ENCODE results near the gene TNS3. TPM values are rescaled to one million over a fixed set of nuclear protein-coding genes. Genes with fewer than 3 reads are reported as not detected.

The TNS3 gene
- total and polyA plus RNA-seq, 10 of the 15 experiments (the other 5 are each of a cell fraction or from before 2014, with no cell fraction given) = 0.27 to 2.7 (median 0.79) TPM

DNA sequence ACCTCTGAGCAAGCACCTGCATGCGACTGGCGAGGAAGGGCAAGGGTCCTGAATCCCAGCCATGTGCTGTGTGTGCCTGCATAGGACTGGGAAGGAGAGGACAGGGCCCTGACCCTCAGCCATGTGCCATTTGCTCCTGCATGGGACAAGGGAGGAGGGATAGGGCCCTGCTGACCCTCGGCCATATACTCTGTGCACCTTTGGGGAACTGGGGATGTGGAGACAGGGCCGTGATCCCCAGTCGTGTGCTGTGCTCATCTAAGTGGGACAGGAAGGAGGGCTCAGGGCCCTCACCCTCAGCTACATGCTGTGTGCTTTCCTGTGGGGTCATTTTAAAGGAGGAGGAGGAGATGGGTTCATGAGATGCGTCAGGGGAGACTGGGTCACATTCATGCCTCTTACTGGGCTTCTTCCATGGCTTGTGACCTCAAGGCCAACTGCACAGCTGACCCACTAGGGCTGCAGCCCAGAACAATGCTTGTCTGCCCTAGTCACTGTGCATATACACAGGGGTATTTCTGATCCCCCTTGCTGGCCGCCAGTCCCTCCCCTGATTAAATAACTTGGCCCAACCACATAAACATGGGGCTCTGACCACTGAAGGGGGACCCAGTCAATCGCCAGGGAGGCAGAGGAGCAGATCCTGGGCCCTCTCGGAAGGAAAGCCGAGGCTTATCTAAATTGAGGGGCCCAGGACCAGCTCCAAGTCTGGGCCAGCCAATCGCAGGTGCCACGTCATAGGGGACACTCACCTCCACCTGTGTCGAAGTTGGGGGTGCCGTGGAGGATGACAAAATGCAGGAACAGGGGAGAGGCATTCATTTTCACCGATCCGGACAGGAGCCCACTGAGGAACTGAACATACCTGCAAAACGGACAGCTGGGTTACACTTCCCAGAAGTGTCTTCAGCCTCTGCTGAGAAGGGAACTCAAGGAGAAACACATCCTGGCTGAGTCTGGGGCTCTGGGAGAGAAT lies 167.3 kb downstream of the TNS3 start:
- in situ Hi-C loops (cut with MboI) = no loop called here
- Histone ChIP-seq H3K4me3 (no peak overlapping the region), H2AFZ (ENCODE audit: control insufficient read depth, low read depth, low read length) (no peak overlapping the region), H3K9ac (ENCODE audit: control insufficient read depth, insufficient read depth, low read length) (no peak overlapping the region), H3K36me3 (ENCODE audit: control insufficient read depth in 2 of 2, insufficient read depth in 2 of 2, low read length in 1 of 2) (no peaks in the 10 kb centered on the region), H3K27ac (ENCODE audit: control insufficient read depth, insufficient read depth) (no peak overlapping the region), H3K9me3 (replicated peaks; ENCODE audit: control insufficient read depth, insufficient read depth, low read length) (no peaks in the 10 kb centered on the region), H3K79me2 (ENCODE audit: control insufficient read depth, insufficient read depth, low read length) (no peaks in the 10 kb centered on the region), H4K20me1 (ENCODE audit: control insufficient read depth, insufficient read depth) (no peaks in the 10 kb centered on the region), H3K4me2 (ENCODE audit: control insufficient read depth, insufficient read depth) (no peak overlapping the region), H3K4me1 (ENCODE audit: control insufficient read depth, insufficient read depth, low read length) (no peaks in the 10 kb centered on the region), H3K27me3 (replicated peaks in 1 of 2; ENCODE audit: control insufficient read depth in 2 of 2, insufficient read depth in 2 of 2, low read length in 1 of 2) (no peaks in the 10 kb centered on the region)
- 50% methylated on average over 17 of the region's 17 CpGs for WGBS (ENCODE audit: insufficient coverage, insufficient replicate concordance, low lambda C conversion rate, missing lambda C conversion rate)
- POLR2A ChIA-PET = no interaction called here
- DNase-seq (ENCODE audit: low read depth, low spot score) = no peak
- SMC1A ChIA-PET (ENCODE audit: uncharacterized antibody, unreplicated experiment) = no interaction called here
- no peak for FAIRE-seq
- no peak for ATAC-seq
- TF ChIP-seq EZH2 (IDR thresholded peaks at IDR 0.05; ENCODE audit: borderline replicate concordance, control insufficient read depth, low read depth, low read length) = no peak
- no peak for TF ChIP-seq BMI1 (IDR thresholded peaks at IDR 0.05; ENCODE audit: borderline replicate concordance)
- TF ChIP-seq, protein P1, sequence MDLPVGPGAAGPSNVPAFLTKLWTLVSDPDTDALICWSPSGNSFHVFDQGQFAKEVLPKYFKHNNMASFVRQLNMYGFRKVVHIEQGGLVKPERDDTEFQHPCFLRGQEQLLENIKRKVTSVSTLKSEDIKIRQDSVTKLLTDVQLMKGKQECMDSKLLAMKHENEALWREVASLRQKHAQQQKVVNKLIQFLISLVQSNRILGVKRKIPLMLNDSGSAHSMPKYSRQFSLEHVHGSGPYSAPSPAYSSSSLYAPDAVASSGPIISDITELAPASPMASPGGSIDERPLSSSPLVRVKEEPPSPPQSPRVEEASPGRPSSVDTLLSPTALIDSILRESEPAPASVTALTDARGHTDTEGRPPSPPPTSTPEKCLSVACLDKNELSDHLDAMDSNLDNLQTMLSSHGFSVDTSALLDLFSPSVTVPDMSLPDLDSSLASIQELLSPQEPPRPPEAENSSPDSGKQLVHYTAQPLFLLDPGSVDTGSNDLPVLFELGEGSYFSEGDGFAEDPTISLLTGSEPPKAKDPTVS (IDR thresholded peaks at IDR 0.05; ENCODE audit: low read depth, low read length) = no peak
- no peak for TF ChIP-seq CBFB (IDR thresholded peaks at IDR 0.05; ENCODE audit: low read depth)
- TF ChIP-seq YY1 (IDR thresholded peaks at IDR 0.05; ENCODE audit: low read depth, low read length) = no peak
- TF ChIP-seq EED (IDR thresholded peaks at IDR 0.05; ENCODE audit: low read depth) = no peak
- TF ChIP-seq, protein P2, sequence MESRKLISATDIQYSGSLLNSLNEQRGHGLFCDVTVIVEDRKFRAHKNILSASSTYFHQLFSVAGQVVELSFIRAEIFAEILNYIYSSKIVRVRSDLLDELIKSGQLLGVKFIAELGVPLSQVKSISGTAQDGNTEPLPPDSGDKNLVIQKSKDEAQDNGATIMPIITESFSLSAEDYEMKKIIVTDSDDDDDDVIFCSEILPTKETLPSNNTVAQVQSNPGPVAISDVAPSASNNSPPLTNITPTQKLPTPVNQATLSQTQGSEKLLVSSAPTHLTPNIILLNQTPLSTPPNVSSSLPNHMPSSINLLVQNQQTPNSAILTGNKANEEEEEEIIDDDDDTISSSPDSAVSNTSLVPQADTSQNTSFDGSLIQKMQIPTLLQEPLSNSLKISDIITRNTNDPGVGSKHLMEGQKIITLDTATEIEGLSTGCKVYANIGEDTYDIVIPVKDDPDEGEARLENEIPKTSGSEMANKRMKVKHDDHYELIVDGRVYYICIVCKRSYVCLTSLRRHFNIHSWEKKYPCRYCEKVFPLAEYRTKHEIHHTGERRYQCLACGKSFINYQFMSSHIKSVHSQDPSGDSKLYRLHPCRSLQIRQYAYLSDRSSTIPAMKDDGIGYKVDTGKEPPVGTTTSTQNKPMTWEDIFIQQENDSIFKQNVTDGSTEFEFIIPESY (IDR thresholded peaks at IDR 0.05) = no peak
- no peak for TF ChIP-seq FOS (IDR thresholded peaks at IDR 0.05; ENCODE audit: borderline replicate concordance, extremely low read depth, insufficient read length)
- TF ChIP-seq BRCA1 (IDR thresholded peaks at IDR 0.05; ENCODE audit: low read depth, low read length) = no peak
- no peak for TF ChIP-seq NFYA (IDR thresholded peaks at IDR 0.05; ENCODE audit: borderline replicate concordance, low read depth, low read length)
- no peak for TF ChIP-seq IRF4 (IDR thresholded peaks at IDR 0.05; ENCODE audit: low read depth, low read length)
- TF ChIP-seq NFIC (IDR thresholded peaks at IDR 0.05; ENCODE audit: low read depth, low read length) = no peak
- TF ChIP-seq HDAC6 (IDR thresholded peaks at IDR 0.05; ENCODE audit: unreplicated experiment) = no peak
- no peak for TF ChIP-seq CHD4 (IDR thresholded peaks at IDR 0.05)
- TF ChIP-seq JUND (IDR thresholded peaks at IDR 0.05; ENCODE audit: low read depth, low read length) = no peak
- no peak for TF ChIP-seq PAX8 (IDR thresholded peaks at IDR 0.05)
- CTCF ChIA-PET = no interaction called here
- intact Hi-C loops (cut with micrococcal nuclease; ENCODE audit: unreplicated experiment) = no loop called here
- RAD21 ChIA-PET (ENCODE audit: unreplicated experiment) = no interaction called here
- BruUV-seq (replicated peaks) = no TSS peak

Measured in GM12878 (cell line).